GM19452 (cell line): Measurements from ENCODE around the gene GEMIN7.
"Not testable (repeated sequence)": the region's sequence is repeated elsewhere in the genome, so short reads cannot be mapped to it uniquely, and the experiment has no call there.

Experiments
- ATAC-seq: cut with Tn5 transposase; IDR thresholded peaks from one replicate; pipeline ENCODE4 v1.9.1; 2021; ENCODE audit not compliant: unreplicated experiment

The GEMIN7 gene

DNA sequence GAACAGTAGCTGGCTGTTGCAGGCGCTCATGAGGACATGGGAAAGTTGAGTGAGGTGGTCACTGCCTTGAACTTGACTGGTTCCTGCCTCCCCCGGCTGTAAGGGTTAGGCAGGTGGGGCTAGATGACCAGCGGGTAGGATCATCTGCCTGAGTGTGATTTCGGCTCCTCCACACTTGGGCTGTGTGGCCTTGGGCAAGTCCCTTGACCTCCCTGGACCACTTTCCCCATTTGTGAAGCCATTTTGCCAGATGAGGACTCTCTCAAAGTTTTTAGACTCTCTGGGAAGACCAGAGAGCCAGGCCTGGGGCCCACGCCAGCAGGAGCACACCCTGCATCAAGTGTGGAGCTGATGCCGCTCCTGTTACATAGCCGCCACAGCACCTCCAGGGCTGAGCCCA lies 23.4 kb downstream of the GEMIN7 start:
- no peak for ATAC-seq

DNA sequence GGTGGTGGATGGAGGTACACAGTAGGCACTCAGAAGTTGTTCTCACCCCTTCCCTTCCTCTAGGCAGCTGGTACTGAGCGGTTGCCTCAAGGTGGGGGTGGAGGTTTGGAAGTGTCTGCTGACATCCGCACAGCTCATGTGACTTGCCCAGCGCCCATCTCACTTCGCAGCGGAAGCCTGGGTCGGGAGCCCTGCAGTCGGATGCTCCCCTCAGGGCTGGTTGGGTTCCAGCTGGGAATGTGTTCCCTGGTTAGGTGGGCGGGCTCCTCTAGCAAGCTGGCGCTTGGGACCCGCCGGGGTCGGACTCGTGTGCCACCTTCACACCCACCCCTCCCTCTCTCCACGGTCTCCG lies 24.1 kb downstream of the GEMIN7 start:
- no peak for ATAC-seq

DNA sequence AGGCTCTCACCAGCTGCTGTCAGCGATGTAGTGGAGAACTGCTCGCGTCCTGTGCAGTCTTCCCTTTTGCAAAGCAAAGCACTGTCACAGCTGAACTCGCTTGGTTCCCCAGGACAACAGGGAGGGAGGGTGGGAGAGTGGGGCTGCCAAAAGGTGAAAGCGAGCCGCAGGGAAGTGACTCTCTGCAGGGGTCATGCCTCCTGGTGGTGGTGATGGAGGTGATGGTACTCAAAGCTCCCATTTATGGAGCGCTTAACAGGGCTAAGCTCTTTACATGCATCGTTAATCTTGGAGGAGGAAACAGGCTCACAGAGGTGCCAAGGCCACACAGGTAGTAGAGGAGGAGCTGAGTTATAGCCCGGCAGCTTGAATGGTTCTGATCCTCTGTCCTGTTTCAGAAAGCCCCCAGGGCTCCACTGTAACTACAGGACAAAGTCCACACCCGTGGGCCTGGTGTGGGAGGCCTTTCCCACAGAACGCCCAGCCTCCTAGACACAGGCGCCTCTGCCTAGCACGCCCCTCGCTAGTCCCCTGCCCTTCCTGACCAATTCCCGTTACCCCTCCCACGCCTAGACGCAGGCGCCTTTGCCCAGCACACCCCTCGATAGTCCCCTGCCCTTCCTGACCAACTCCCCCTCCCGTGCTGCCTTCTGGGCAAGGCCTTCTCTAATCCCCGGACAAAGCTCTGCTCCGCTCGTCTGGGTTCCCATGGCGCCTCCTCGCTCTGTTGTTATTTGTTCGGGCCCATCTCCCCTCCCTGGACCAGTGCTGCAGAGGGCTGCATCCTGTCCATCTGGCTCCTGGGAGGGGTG lies 24.7 kb downstream of the GEMIN7 start:
- no peak for ATAC-seq

DNA sequence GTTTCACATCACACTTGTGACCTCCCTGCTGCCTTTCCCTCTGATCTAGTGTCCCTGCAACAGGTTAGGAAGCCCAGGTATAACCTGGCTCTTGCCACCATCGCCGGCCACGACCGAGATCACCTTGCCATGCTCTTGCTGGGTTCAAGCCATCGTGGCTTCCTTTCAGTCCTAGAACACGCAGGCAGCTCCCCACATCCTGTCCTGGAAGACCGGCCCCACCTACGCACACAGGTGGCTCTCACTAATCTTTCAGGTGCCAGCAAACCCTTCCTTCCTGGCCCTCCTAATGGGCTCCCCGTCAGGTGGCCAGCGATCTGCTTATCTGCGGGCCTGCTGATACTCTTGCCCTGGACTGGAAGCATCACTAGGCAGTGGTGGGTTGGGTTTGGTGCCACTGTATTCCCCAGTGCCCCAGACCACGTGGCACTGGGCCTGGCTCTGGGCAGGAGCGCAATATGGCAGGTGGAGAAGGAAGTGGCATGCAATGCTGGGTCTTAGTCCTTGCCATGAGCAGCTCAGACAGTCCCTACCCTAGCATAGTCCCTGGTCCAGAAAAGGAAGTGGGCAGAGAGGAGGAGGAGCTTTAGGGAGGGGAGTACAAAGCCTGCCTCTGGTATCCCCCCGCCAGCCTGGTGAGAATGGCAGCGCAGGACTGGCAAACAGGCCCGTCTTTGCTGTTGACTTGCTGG lies 25.7 kb downstream of the GEMIN7 start:
- no peak for ATAC-seq

DNA sequence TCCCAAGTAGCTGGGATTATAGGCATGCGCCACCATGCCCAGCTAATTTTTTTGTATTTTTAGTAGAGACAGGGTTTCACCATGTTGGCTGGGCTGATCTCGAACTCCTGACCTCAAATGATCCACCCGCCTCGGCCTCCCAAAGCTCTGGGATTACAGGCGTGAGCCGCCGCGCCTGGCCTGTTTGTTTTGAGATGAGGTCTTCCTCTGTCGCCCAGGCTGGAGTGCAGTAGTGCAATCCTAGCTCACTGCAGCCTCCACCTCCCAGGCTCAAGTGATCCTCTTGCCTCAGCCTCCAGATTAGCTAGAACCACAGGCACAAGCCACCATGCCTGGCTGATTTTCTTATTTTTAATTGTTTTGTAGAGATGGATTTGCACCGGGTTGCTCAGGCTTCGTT lies 27.3 kb downstream of the GEMIN7 start:
- not testable (repeated sequence) for ATAC-seq

DNA sequence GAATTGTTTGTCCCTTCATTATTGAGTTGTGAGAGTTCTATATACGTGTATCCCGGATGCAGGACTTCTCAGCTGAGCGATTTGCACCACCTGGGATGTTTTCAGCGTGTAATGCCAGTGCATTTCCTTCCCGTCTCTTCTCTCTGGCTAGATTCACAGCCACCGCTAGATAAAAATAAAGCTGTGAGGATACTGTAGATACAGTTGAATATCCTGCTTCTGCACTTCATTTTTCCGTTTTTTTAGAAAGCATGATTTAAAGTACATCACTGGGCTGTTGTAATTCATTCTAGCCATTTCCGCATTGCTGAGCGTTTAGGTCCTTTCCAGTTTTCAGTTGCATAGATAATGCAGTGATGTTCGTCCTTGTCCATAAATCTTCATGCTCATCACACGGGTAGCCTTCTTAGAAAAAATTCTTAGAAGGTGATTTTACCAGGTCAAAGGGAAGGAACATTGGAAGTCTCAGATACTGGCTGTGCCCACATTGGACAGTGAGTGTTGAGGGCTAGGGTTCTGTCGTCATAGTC lies 28.6 kb downstream of the GEMIN7 start:
- no peak for ATAC-seq

DNA sequence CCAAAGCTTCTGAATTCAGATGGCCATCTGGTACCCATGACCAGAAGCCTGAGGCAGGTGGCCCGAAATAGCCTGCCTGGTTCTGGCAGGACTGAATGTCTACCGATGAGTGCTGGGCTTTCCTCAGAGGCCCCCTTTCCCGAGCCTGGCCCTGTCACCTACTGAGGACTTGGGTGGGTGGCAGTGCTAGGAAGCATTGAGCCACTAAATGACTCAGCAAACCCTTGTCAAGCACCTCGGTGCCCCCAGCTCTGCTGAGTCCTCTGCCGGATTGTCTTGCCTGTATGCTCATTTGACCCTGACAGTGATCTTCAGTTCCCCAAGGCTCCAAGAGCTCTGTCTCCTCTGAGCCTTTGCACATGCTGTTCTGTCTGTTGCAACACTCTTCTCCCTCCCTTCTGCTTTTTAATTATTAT lies 31.8 kb downstream of the GEMIN7 start:
- no peak for ATAC-seq

DNA sequence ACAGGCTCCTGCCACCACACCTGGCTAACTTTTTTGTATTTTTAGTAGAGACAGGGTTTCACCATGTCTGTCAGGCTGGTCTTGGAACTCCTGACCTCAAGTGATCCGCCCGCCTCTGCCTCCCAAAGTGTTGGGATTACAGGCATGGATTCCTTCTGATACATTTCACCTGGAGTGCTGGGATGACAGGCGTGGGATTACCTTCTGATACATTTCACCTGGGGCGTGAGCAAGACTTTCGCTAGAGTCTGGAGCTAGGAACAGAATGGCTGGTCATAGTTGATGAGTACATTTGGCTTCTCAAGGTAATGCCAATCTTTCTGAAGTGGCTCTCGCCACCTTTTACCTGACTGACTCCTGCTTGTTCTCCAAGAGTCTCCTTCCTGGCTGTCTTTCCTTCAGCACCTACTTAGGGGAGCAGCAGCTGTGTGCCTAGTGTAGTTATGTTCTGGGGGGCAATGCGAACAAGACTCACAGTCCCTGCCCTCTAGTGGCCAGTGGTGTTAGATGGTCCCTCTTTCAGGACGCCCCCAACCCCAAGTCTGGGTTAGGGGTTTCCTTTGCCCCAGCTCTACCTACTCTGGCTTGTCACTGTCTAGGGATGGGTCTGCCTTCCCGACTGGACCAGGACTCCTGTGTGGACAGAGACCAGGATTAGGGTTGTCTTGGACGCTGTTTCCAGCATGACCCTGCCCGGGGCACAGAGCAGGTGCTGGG lies 33.2 kb downstream of the GEMIN7 start:
- ATAC-seq = no peak

DNA sequence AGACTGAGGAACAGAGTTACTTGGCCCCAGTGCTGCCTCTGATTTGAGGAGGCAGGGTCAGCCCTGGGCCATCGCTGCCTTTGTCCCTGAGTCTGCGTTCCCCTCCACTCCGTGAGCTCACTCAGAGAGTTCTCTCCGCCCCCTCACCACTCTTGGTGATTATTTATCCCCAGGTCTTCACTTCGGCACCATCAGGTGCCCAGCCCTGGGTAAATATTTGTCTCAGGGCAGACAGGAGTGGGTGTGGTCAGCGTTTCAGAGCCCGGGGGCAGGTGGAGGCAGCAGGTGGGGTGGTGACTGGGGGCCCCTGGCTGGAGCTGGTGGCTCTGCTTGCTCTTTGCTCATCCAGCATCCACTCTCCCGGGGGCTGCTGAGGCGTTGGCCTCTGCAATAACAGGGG lies 34.6 kb downstream of the GEMIN7 start:
- no peak for ATAC-seq

DNA sequence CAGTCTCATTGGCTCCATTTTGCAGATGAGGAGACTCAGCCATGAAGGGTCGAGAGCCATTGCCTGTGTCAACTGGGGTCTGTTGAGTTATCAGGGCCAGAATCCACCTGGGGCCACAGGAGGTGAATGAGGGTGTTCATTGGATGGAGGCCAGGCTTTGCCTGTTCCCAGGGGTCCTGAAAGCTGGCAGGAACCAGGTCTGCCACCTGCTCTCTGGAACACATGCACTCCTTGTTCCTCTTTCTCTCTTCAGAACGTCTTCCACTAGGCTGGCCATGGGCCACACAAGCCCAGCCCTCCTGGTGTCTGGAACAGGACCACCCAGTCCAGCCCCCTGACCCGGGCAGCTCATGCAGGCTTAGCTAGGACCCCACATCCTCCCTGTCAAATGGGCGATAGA lies 35.1 kb downstream of the GEMIN7 start:
- ATAC-seq = no peak

DNA sequence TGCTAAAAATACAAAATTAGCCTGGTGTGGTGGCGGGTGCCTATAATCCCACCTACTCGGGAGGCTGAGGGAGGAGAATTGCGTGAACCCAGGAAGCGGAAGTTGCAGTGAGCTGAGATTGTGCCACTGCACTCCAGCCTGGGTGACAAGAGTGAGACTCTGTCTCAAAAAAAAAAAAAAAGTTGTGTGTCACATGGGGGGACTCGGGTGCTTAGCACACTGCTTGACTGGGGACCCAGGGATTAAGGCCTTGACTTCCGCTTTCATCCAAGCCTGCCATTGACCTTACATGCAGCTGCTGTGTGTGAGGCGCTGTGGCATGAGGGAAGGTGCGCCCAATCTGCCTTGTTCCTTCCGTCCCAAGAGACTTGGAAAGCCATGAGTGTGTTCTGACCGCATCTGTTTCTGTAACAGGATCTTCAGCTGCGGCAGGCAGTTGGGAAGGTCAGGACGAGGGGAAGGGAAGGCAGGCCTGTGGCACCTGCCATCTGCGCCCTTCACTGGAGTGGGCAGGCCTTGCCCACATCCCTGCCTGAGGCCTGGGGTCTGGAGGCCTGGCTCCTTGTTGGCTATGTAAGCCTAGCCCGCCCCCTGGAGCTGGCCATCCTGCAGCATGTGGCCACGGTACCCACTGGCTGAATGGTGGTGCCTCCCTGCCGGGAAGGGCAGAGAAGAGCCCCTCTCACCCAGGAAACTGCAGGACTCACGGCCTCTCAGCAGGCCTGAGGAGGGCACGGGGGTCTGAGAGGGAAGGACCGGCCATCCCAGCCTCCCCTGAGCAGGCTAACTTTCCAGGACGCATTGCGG lies 37.0 kb downstream of the GEMIN7 start:
- no peak for ATAC-seq

DNA sequence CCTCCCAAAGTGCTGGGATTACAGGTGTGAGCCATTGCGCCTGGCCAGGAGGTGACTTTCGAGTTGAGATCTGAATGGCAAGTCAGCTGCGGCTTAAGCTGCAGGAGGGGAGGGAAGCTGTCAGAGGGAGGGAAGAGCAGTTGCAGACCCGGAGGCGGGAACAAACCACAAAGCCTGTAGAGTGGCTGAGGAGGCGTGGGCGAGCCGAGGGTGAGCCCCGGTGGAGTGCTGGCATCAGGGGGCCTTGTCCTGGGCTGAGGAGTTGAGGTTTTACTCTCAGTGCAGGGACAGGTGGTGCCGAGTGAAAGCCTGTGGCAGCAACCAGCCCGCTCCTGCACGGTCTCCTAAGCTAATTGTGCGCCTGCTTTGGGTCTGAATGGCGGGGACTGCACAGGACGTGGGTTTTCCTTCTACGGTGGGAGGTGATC lies 38.1 kb downstream of the GEMIN7 start:
- no peak for ATAC-seq

DNA sequence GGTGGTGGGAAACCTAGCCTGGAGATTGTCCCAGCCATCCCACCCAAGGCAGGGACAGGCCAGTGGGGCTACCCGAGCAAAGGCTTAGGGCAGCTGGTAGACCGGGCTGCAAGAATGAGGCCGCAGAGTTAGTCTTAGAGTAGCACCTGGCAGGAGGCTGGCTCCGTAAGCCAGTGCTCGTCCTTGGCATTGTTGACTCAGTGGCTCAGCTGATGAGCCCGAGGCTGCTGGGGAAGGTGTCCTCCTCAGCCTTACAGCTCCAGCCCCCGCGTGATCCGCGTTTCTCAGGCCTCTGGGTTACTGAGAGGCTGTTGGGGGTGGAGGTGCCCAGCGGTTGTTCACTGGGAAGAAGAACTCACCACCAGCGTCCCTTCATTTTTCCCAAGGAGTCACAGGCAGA lies 38.6 kb downstream of the GEMIN7 start:
- no peak for ATAC-seq

DNA sequence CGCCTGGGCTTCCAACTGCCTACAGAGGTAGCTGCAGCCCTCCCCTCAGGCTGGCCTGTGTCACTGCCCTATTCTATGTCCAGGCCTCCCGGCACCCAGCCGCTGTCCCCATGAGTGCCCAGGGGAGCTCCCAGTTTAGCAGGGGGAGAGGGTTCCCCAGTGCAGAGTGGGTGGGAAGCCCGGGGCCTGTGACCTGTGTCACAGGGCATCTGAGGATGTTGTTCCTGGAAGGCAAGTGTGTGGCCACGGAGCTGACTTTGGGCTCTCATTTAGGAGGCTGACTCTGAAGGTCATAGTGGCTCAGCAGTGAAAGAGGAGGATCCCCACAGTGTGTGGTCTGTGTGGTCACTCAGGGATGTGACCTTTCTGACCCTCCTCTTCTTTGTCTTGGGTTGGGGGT lies 39.0 kb downstream of the GEMIN7 start:
- no peak for ATAC-seq

DNA sequence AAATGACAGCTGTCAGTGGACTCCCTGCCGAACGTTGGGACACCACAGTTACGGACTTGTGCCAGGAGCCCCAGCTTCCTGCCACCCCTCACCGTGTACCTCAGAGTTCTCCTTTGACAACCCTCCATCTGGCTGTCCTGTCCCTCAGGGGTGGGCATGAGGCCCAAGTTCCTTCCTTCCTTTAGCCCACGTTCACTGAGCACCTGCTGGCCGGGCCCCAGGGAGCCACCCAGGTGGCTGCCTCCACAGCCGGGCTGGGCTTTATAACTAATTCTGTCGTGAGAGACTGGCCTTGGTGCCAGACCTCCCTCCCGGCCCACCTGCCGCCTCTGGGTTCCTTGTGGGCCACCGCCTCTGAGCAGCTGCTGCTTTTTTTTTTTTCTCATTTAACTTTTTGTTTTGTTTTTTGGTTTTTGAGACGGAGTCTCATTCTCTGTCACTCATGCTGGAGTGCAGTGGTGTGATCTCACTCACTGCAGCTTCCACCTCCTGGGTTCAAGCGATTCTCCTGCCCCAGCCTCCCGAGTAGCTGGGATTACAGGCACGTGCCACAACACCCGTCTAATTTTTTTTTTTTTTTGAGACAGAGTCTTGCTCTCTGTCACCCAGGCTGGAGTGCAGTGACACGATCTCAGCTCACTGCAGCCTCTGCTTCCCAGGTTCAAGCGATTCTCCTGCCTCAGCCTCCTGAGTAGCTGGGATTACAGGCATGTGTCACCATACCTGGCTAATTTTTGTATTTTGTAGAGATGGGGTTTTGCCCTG lies 39.7 kb downstream of the GEMIN7 start:
- not testable (repeated sequence) for ATAC-seq

DNA sequence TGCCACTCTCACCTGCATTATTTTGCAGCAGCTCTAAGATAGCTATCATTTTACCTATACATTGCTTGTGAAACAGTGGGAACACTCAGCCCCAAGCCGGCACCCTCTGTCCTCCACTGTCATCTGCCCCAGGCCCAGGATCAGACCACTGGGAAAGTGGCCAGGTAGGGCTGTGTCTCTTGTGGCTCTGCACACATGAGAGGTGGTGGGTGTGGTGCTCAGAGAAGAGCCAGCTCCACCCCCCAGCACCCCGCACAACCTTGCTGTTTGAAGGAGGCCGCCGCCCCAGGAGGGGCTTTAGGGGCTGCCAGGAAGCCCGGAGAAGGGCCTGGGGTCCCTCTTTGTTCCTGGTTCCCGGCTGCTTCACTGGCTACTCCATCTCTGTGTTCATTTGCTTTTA lies 40.5 kb downstream of the GEMIN7 start:
- no peak for ATAC-seq

DNA sequence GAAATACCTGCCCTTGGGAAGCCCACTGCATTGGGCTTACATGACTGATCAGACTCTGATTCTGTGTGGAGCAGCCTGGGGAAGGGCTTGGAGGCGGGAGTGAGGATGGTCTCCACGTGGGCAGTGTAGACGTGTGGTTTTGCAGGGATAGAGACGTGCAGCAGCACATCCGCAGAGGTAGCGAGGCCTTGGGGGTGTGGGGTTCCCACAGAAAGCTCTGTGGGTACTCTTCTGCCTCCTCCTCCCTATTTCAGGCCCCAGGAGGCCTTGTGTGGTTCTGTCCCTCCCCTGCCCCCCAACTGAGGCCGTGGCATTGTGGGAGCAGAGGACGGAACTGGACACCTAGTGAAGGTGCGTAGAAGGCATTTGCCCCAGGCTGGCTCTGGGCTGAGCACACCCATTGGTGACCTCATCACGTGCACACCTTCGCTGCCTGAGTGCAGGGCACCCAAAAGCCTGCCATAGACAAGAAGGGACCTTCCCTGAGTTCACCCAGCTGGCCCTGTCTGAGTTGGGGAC lies 42.8 kb downstream of the GEMIN7 start:
- ATAC-seq = no peak

DNA sequence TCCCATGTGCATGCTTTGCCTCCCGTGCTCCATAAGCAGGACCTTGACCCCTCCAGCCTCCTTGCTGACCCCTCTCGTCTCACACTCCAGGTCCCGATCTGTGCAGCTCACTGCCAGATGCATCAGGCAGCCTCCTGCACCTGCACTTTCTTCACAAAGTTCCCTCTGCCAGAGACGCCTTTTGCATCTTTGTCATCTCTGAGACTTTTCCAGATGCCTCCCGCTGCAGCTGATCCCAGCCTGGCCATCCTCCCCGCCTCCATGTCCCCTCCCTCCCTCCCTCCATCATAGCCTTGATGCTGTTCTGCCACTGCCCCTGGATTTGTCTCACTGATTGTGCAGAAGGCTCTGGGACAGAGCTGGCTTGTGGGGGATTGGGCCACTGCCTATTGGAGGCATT lies 43.8 kb downstream of the GEMIN7 start:
- no peak for ATAC-seq

DNA sequence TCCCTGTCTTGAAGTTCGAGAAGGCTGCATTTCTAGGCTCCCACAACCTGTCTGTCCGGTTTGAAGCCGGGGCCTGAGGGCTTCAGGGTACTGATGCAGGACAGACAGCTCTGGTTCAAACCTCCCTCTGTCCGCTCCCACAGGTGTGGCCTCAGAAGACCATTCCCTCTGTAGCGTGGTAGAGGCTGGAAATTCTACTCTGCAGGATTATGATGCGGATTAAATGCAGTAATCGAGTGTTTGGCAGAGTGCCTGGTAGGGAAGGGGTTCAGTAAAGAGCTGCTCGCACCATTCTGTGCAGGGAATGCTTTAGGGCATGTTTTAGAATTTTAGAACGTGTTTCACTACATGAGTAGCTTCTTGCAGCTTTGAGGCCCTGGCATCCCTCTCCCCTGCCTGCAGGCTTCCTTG lies 44.4 kb downstream of the GEMIN7 start:
- no peak for ATAC-seq

DNA sequence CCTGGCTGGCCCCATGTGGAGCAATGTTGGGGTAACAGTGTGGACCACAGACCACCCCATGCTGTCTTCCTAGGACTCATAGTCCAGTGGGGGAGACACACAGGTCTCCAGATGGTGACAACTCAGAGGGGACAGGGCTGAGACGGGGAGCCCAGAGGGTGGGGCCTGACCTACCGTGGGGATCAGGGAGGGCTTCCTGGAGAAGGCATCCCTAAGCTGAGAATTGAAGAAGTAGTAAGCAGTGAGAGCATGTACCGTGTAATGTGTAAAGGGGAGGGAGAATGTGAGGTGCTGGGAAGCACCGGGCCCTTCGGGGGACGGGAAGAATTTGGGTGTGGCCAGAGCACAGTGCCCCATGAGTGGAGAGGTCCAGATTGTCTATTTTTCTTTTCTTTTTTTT lies 45.0 kb downstream of the GEMIN7 start:
- ATAC-seq = no peak
